ENCODE data around the gene CCDC6. TPM values are rescaled to one million over a fixed set of nuclear protein-coding genes. Genes with fewer than 3 reads are reported as not detected.

Gene CCDC6
- total and polyA plus RNA-seq, 11 donors = 3.7 to 47.1 (median 17.4) TPM

DNA sequence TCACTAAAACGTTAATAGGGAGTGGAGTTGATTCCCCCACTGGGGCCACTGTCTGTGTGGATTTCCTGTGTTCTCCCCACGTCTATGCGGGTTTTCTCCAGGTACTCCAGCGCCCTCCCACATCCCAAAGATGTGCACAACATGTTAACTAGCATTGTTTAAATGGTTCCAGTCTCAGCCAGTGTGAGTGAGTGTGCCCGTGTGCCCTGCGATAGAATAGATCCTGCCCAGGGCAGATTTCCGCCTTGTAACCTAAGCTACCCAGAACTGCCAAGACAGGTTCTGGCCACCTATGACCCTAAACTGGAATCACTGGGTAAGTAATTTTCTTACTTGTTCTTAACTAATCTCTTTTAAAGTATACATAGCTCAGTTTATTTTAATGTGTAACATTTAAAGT is 58.5 kb downstream of the CCDC6 start:
- Histone ChIP-seq H3K27me3 (no peaks in the 10 kb centered on the region), H3K36me3 (peaks cover 0 to 67% (median 40%) of the 10 kb centered on the region in 9 donors), H3K4me3 (no peak overlapping the region), H3K9me3 (no peaks in the 10 kb centered on the region), H3K27ac (no peak overlapping the region), H3K4me1 (peaks cover 0 to 24% (median 12%) of the 10 kb centered on the region in 12 donors)
- ATAC-seq (no peak), DNase-seq (no peak)
- WGBS, 4 donors = 83 to 92% (median 89%) methylated on average over 7 of the region's 7 CpGs
- intact Hi-C loops (cut with DNase I) = no loop called here
- TF ChIP-seq POLR2A (IDR thresholded peaks at IDR 0.05) = no peak
- TF ChIP-seq, protein P1, sequence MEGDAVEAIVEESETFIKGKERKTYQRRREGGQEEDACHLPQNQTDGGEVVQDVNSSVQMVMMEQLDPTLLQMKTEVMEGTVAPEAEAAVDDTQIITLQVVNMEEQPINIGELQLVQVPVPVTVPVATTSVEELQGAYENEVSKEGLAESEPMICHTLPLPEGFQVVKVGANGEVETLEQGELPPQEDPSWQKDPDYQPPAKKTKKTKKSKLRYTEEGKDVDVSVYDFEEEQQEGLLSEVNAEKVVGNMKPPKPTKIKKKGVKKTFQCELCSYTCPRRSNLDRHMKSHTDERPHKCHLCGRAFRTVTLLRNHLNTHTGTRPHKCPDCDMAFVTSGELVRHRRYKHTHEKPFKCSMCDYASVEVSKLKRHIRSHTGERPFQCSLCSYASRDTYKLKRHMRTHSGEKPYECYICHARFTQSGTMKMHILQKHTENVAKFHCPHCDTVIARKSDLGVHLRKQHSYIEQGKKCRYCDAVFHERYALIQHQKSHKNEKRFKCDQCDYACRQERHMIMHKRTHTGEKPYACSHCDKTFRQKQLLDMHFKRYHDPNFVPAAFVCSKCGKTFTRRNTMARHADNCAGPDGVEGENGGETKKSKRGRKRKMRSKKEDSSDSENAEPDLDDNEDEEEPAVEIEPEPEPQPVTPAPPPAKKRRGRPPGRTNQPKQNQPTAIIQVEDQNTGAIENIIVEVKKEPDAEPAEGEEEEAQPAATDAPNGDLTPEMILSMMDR (IDR thresholded peaks at IDR 0.05) = no peak

DNA sequence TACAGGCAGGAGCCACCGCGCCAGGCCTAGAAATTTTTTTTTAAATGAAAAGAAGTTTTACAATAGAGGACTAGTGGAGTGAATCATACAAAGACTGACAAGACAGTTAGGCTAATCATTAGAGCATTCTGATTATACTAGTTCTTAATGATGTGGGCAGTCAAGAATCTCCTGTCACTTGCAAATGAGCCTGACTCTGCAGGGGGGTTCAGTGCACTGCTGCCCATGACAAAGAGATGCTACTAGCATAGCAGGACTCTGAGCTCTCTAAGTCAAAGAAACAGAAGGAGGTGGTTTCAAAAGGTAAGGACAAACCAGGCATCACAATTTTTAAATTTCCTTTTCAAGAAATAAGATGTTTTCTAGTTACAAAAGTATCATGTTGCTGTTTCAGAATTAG is 59.0 kb downstream of the CCDC6 start:
- ATAC-seq (no peak), DNase-seq (no peak)
- no peak for TF ChIP-seq POLR2A (IDR thresholded peaks at IDR 0.05)
- TF ChIP-seq, protein P1 (IDR thresholded peaks at IDR 0.05) = no peak
- 83 to 96% (median 85%) methylated on average over 2 of the region's 2 CpGs for WGBS, 4 donors
- Histone ChIP-seq H3K27ac (no peak overlapping the region), H3K36me3 (peaks cover 0 to 67% (median 42%) of the 10 kb centered on the region in 9 donors), H3K4me1 (peaks cover 0 to 19% (median 6%) of the 10 kb centered on the region in 12 donors), H3K27me3 (no peaks in the 10 kb centered on the region), H3K9me3 (no peaks in the 10 kb centered on the region), H3K4me3 (no peak overlapping the region)
- intact Hi-C loops (cut with DNase I) = no loop called here

DNA sequence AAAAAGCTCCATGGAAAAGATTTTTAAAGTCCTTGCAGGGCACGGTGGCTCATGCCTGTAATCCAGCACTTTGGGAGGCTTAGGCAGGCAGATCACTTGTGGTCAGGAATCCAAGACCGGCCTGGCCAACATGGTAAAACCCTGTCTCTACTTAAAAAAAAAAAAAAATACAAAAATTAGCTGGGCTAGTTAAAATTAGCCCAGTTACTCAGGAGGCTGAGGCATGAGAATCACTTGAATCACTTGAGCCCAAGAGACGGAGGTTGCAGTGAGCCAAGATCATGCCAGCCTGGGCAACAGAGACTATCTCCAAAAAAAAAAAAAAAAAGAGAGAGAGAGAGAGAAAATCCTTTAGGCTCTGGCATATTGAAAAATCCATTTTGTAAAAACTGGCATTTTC is 61.9 kb downstream of the CCDC6 start:
- DNase-seq (no peak), ATAC-seq (peak; percentile 20 to 70 (median 49))
- intact Hi-C loops (cut with DNase I) = no loop called here
- peaks cover 0 to 47% (median 30%) of the 10 kb centered on the region in 9 donors for H3K36me3 ChIP-seq
- no peaks in the 10 kb centered on the region for H3K27me3 ChIP-seq
- peak overlapping the region in 4 of 12 donors; percentile 5 to 33 (median 31) for H3K27ac ChIP-seq
- H3K4me1 ChIP-seq = peaks cover 0 to 17% (median 4%) of the 10 kb centered on the region in 12 donors
- no peak overlapping the region for H3K4me3 ChIP-seq
- no peak for TF ChIP-seq POLR2A (IDR thresholded peaks at IDR 0.05)
- TF ChIP-seq, protein P1 (IDR thresholded peaks at IDR 0.05) = no peak
- 45 to 60% (median 54%) methylated on average over 3 of the region's 3 CpGs for WGBS, 4 donors
- no peaks in the 10 kb centered on the region for H3K9me3 ChIP-seq

DNA sequence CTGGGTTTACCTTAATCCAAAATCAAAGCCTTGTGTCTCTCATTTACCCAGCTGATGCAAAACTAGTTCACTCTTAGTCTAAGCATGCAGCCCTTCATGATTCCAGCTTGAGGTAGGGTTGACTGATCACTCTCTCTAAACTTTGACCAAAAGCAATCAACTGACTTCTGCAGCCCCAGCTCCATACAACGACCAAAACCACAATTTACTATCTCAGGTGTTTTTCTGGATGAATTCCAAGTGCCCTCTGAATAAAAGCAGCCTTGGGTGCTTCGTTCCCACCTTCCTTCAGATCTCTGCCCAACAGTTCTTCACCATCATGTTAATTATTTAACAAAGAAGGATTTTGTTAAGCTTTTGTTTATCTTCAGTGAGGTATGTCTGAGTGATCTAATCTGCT is 62.6 kb downstream of the CCDC6 start:
- Histone ChIP-seq H3K4me1 (peaks cover 0 to 17% (median 4%) of the 10 kb centered on the region in 12 donors), H3K27ac (peak overlapping the region in 1 of 12 donors; percentile 33), H3K36me3 (peaks cover 0 to 40% (median 23%) of the 10 kb centered on the region in 9 donors), H3K4me3 (no peak overlapping the region), H3K9me3 (no peaks in the 10 kb centered on the region), H3K27me3 (no peaks in the 10 kb centered on the region)
- intact Hi-C loops (cut with DNase I) = no loop called here
- 75 to 87% (median 82%) methylated on average over 2 of the region's 2 CpGs for WGBS, 4 donors
- TF ChIP-seq, protein P1 (IDR thresholded peaks at IDR 0.05) = no peak
- no peak for TF ChIP-seq POLR2A (IDR thresholded peaks at IDR 0.05)
- DNase-seq (no peak), ATAC-seq (no peak)
